ENCODE results near the gene IL1RAPL2.

DNA sequence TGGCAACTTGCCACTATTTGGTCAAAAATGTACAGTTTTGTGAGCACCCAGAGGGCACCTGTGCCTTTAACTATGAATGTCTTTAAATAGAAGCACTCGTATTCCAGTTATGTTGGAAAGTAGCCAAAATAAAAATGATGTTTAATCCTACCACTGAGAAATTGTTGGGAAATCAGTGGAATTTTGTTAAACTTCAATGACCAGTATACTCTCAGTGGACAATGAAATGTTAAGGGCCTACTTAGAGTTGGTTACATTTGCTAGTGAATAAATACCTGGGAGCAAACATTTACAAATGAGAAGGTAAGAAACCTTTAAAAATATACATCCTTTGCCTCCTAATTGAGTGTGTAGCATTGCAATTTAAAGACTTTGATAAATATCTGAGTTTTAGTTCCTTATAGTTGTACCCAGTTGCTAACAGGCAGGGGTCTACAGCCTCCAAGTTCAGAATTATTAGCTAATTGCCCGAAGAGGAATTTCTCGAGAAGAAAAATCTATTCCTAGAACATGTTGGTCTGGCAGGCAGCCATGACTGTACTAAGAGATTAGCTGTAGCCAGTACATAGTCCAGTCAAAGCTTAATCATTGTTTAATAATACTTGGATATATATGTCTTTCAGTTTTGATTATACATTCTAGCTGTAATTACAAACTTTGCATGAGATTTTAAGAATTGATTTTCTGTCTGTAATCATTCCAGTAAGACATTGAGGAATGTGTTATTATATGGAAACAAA, 93.2 kb downstream of the IL1RAPL2 start:
- TF ChIP-seq CTCF (IDR thresholded peaks at IDR 0.05; ENCODE audit: low read depth, low read length) (no peak), POLR2A (IDR thresholded peaks at IDR 0.05; ENCODE audit: extremely low read depth, insufficient read length) (no peak), MAX (IDR thresholded peaks at IDR 0.05; ENCODE audit: low read depth, low read length) (no peak), MYC (IDR thresholded peaks at IDR 0.05; ENCODE audit: low read depth, low read length) (no peak)

Measured in NB4 (cell line).